Activated naive CD8-positive, alpha-beta T cell treated with anti-CD3 and anti-CD28 coated beads for 36 hours (primary cell): ENCODE data around the gene HLA-DRB1. TPM values are rescaled to one million over a fixed set of nuclear protein-coding genes. Genes with fewer than 3 reads are reported as not detected.
"Not testable (repeated sequence)": the region's sequence is repeated elsewhere in the genome, so short reads cannot be mapped to it uniquely, and the experiment has no call there.

Experiments used
- DNase-seq: peaks from one replicate; pipeline ENCODE4 v3.0.0; 2021
- H3K27ac Mint-ChIP-seq: one replicate; pipeline ENCODE4 v1.8.0; 2022; ENCODE audit warnings: mild to moderate bottlenecking, moderate library complexity, mixed read lengths
- H3K27me3 Mint-ChIP-seq: one replicate; pipeline ENCODE4 v1.8.0; 2022; ENCODE audit warnings: mild to moderate bottlenecking, mixed read lengths
- H3K36me3 Mint-ChIP-seq: one replicate; pipeline ENCODE4 v1.8.0; 2021; ENCODE audit warnings: mild to moderate bottlenecking, mixed read lengths
- H3K4me1 Mint-ChIP-seq: one replicate; pipeline ENCODE4 v1.8.0; 2021; ENCODE audit warnings: mixed read lengths
- H3K4me3 Mint-ChIP-seq: one replicate; pipeline ENCODE4 v1.8.0; 2022; ENCODE audit warnings: mild to moderate bottlenecking, moderate library complexity, mixed read lengths
- H3K9me3 Mint-ChIP-seq: one replicate; pipeline ENCODE4 v1.8.0; 2022; ENCODE audit warnings: mixed read lengths
- total RNA-seq, 2 experiments: library from RNA; stranded (reverse); gene quantifications; one replicate each; pipeline ENCODE4 v1.2.3, GENCODE V29; 2021

HLA-DRB1 gene
- total RNA-seq, 2 experiments from 2014 or later: 4.2 to 5.1 TPM

GRCh38 chr6:32590713-32591112, 1.1 kb upstream of the HLA-DRB1 start:
- not testable (repeated sequence) for DNase-seq, H3K4me3 Mint-ChIP-seq, H3K4me1 Mint-ChIP-seq, H3K36me3 Mint-ChIP-seq, H3K9me3 Mint-ChIP-seq, H3K27ac Mint-ChIP-seq
- peaks cover 14% of the 10 kb centered on the region for H3K27me3 Mint-ChIP-seq

GRCh38 chr6:32588156-32588555, 1.5 kb downstream of the HLA-DRB1 start:
- Mint-ChIP-seq H3K36me3 (no peaks in the 10 kb centered on the region), H3K9me3 (no peaks in the 10 kb centered on the region), H3K4me1 (peaks cover 2% of the 10 kb centered on the region), H3K4me3 (peak overlapping the region; percentile 26), H3K27me3 (peaks cover 14% of the 10 kb centered on the region), H3K27ac (peak overlapping the region; percentile 18)
- no peak for DNase-seq

- no peak for DNase-seq
- Mint-ChIP-seq H3K36me3 (no peaks in the 10 kb centered on the region), H3K27me3 (peaks cover 8% of the 10 kb centered on the region), H3K4me1 (peaks cover 6% of the 10 kb centered on the region), H3K27ac (no peak overlapping the region), H3K4me3 (no peak overlapping the region), H3K9me3 (no peaks in the 10 kb centered on the region)
Measured at GRCh38 chr6:32583527-32583898, 6.1 kb downstream of the HLA-DRB1 start.

GRCh38 chr6:32581315-32582095, 8.1 kb downstream of the HLA-DRB1 start:
- no peaks in the 10 kb centered on the region for H3K27me3 Mint-ChIP-seq
- no peaks in the 10 kb centered on the region for H3K9me3 Mint-ChIP-seq
- peaks cover 6% of the 10 kb centered on the region for H3K4me1 Mint-ChIP-seq
- H3K4me3 Mint-ChIP-seq: no peak overlapping the region
- no peaks in the 10 kb centered on the region for H3K36me3 Mint-ChIP-seq
- no peak for DNase-seq
- no peak overlapping the region for H3K27ac Mint-ChIP-seq

GRCh38 chr6:32580593-32580992, 9.1 kb downstream of the HLA-DRB1 start:
- Mint-ChIP-seq H3K9me3 (no peaks in the 10 kb centered on the region), H3K36me3 (no peaks in the 10 kb centered on the region), H3K27ac (no peak overlapping the region), H3K27me3 (no peaks in the 10 kb centered on the region), H3K4me1 (peaks cover 6% of the 10 kb centered on the region), H3K4me3 (no peak overlapping the region)
- DNase-seq: no peak

- Mint-ChIP-seq H3K9me3 (no peaks in the 10 kb centered on the region), H3K36me3 (no peaks in the 10 kb centered on the region), H3K4me3 (no peak overlapping the region), H3K27me3 (peaks cover 7% of the 10 kb centered on the region), H3K4me1 (peaks cover 6% of the 10 kb centered on the region), H3K27ac (no peak overlapping the region)
- no peak for DNase-seq
Measured at GRCh38 chr6:32578962-32579361, 10.7 kb downstream of the HLA-DRB1 start.

GRCh38 chr6:32577493-32577892, 12.2 kb downstream of the HLA-DRB1 start:
- not testable (repeated sequence) for H3K4me1 Mint-ChIP-seq, H3K4me3 Mint-ChIP-seq, H3K9me3 Mint-ChIP-seq, H3K27me3 Mint-ChIP-seq, DNase-seq, H3K36me3 Mint-ChIP-seq, H3K27ac Mint-ChIP-seq

GRCh38 chr6:32576250-32576649, 13.4 kb downstream of the HLA-DRB1 start:
- H3K36me3 Mint-ChIP-seq: no peaks in the 10 kb centered on the region
- peaks cover 6% of the 10 kb centered on the region for H3K4me1 Mint-ChIP-seq
- H3K9me3 Mint-ChIP-seq: no peaks in the 10 kb centered on the region
- no peak overlapping the region for H3K4me3 Mint-ChIP-seq
- peaks cover 7% of the 10 kb centered on the region for H3K27me3 Mint-ChIP-seq
- H3K27ac Mint-ChIP-seq: no peak overlapping the region
- no peak for DNase-seq

GRCh38 chr6:32570363-32570905, 19.2 kb downstream of the HLA-DRB1 start:
- Mint-ChIP-seq H3K36me3 (no peaks in the 10 kb centered on the region), H3K9me3 (no peaks in the 10 kb centered on the region), H3K4me3 (no peak overlapping the region), H3K4me1 (no peaks in the 10 kb centered on the region), H3K27ac (no peak overlapping the region), H3K27me3 (peaks cover 10% of the 10 kb centered on the region)
- no peak for DNase-seq

- Mint-ChIP-seq H3K4me1 (no peaks in the 10 kb centered on the region), H3K9me3 (no peaks in the 10 kb centered on the region), H3K27me3 (peaks cover 3% of the 10 kb centered on the region), H3K36me3 (no peaks in the 10 kb centered on the region), H3K4me3 (no peak overlapping the region), H3K27ac (no peak overlapping the region)
- no peak for DNase-seq
Measured at GRCh38 chr6:32568561-32568960, 21.1 kb downstream of the HLA-DRB1 start.

GRCh38 chr6:32566957-32567356, 22.7 kb downstream of the HLA-DRB1 start:
- H3K27ac Mint-ChIP-seq: no peak overlapping the region
- peaks cover 3% of the 10 kb centered on the region for H3K27me3 Mint-ChIP-seq
- no peak for DNase-seq
- H3K9me3 Mint-ChIP-seq: no peaks in the 10 kb centered on the region
- H3K4me3 Mint-ChIP-seq: no peak overlapping the region
- H3K36me3 Mint-ChIP-seq: no peaks in the 10 kb centered on the region
- no peaks in the 10 kb centered on the region for H3K4me1 Mint-ChIP-seq

GRCh38 chr6:32565511-32565910, 24.1 kb downstream of the HLA-DRB1 start:
- H3K4me1 Mint-ChIP-seq: no peaks in the 10 kb centered on the region
- H3K4me3 Mint-ChIP-seq: no peak overlapping the region
- H3K9me3 Mint-ChIP-seq: no peaks in the 10 kb centered on the region

GRCh38 chr6:32562940-32563339, 26.7 kb downstream of the HLA-DRB1 start:
- no peaks in the 10 kb centered on the region for H3K4me1 Mint-ChIP-seq
- DNase-seq: no peak
- no peaks in the 10 kb centered on the region for H3K36me3 Mint-ChIP-seq
- H3K27me3 Mint-ChIP-seq: peaks cover 3% of the 10 kb centered on the region
- H3K4me3 Mint-ChIP-seq: no peak overlapping the region
- no peaks in the 10 kb centered on the region for H3K9me3 Mint-ChIP-seq
- H3K27ac Mint-ChIP-seq: no peak overlapping the region

More at GRCh38 chr6:32565511-32565910, 24.1 kb downstream of the HLA-DRB1 start:
- DNase-seq: no peak
- Mint-ChIP-seq H3K27ac (no peak overlapping the region), H3K36me3 (no peaks in the 10 kb centered on the region), H3K27me3 (peaks cover 3% of the 10 kb centered on the region)

- no peak for DNase-seq
- Mint-ChIP-seq H3K27ac (no peak overlapping the region), H3K4me3 (no peak overlapping the region), H3K36me3 (no peaks in the 10 kb centered on the region), H3K4me1 (no peaks in the 10 kb centered on the region), H3K9me3 (no peaks in the 10 kb centered on the region), H3K27me3 (no peaks in the 10 kb centered on the region)
Measured at GRCh38 chr6:32559747-32560146, 29.9 kb downstream of the HLA-DRB1 start.

- DNase-seq: no peak
- no peaks in the 10 kb centered on the region for H3K36me3 Mint-ChIP-seq
- no peaks in the 10 kb centered on the region for H3K27me3 Mint-ChIP-seq
- H3K4me3 Mint-ChIP-seq: no peak overlapping the region
- H3K9me3 Mint-ChIP-seq: no peaks in the 10 kb centered on the region
- H3K27ac Mint-ChIP-seq: no peak overlapping the region
- H3K4me1 Mint-ChIP-seq: no peaks in the 10 kb centered on the region
Measured at GRCh38 chr6:32558426-32559057, 31.1 kb downstream of the HLA-DRB1 start.
